A204.1 (cell line): Measurements from ENCODE around the gene DHX36.

Source experiments
- FAIRE-seq: peaks from 2 replicates; lab custom pipeline; 2012; peaks lifted over from hg19 to GRCh38; lab: Jason Lieb, UNC

Gene DHX36, protein sequence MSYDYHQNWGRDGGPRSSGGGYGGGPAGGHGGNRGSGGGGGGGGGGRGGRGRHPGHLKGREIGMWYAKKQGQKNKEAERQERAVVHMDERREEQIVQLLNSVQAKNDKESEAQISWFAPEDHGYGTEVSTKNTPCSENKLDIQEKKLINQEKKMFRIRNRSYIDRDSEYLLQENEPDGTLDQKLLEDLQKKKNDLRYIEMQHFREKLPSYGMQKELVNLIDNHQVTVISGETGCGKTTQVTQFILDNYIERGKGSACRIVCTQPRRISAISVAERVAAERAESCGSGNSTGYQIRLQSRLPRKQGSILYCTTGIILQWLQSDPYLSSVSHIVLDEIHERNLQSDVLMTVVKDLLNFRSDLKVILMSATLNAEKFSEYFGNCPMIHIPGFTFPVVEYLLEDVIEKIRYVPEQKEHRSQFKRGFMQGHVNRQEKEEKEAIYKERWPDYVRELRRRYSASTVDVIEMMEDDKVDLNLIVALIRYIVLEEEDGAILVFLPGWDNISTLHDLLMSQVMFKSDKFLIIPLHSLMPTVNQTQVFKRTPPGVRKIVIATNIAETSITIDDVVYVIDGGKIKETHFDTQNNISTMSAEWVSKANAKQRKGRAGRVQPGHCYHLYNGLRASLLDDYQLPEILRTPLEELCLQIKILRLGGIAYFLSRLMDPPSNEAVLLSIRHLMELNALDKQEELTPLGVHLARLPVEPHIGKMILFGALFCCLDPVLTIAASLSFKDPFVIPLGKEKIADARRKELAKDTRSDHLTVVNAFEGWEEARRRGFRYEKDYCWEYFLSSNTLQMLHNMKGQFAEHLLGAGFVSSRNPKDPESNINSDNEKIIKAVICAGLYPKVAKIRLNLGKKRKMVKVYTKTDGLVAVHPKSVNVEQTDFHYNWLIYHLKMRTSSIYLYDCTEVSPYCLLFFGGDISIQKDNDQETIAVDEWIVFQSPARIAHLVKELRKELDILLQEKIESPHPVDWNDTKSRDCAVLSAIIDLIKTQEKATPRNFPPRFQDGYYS

DNA sequence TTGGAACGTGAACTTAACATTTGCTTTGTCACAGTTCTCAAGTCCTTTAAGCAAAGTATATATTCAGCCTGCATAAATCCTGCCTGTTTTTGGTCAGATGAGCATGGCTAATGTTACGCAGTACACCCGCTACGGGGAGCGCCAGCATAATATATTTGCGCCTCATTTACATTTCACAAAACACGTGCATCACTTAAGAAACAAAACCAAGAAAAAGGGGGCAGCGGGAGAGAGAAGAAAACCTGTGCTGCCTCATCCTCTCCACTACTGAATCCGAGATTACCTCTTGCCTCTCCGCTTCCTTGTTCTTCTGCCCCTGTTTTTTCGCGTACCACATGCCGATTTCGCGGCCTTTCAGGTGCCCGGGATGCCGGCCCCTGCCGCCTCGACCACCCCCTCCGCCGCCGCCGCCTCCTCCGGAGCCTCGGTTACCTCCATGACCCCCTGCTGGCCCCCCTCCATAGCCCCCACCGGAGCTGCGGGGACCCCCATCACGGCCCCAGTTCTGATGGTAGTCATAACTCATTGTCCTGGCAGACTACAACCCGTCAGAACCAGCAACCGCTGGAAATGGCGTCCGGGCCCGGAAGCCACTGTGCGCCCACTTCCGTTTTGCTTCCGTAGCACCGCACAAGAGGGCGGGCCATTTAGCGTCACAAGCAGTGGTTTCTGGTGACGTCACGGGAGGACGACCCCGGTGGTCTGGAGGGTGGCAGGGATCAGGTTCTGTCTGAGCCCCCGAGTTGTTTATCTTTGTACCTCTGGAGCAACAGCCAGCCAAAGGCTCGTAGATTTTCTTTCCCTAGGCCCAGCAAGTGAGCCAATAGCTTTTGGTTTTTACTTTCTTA, at the start of gene DHX36:
TSS of gene DHX36 (minus strand) at position 597 of the 848 bp plus-strand sequence. CDS start at position 526, 71 bp downstream.
- no peak for FAIRE-seq

DNA sequence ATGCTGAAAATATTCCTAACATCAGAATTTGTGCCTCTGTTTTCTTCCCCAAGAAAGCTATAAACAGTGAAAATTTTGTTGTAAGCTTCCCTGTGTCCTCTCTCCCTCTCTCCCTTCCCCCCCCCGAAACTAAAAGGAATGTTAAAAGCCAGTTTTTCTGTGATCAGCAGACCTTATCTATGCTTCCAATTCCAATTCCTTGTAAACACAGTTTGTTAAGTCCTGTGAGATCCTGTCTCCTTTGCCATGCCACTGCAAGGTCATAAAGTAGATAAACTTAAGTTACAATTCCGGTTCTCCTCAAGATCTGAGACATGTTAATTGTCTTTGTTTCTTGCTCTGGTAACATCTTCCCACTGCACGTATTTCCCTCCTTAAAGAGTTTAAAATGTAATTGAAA, 42.9 kb upstream of the DHX36 start:
- FAIRE-seq, result no peak

DNA sequence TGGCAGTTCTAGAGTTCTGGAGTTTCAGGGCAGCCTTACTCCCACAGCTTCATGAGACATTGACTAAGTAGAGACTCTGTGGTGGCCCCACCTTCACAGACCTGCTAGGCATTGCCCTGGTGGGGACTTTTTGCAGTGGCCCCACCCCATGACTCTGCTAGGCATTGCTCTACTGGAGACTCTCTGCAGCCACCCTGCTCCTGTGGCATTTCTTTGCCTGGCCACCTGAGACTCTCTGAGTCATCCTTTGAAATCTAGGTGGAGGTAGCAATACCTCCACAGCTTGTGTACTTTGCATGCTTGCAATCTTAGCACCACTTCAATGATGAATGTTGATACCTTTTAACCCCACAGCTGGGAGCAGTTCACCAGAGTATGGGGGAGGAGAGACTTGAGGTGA, 40.6 kb upstream of the DHX36 start:
- no peak for FAIRE-seq

DNA sequence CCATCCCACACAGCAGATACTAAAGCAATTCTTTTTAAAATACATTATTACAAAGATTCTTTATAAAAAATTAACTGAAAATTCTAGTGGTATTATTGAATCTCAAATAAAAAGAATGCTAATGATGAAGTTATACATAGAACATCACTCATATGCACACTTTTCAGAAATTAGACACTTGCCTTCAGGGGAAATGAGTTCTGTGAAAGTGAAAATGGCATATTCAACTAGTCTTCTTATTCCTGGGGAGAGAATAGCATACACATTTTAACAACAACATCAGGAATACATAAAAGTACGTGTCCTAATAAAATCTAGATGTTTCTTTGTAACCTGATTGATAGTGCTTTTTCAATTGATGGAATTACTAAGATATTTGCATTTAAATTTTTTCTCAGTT, 36.8 kb upstream of the DHX36 start:
- FAIRE-seq, result no peak

DNA sequence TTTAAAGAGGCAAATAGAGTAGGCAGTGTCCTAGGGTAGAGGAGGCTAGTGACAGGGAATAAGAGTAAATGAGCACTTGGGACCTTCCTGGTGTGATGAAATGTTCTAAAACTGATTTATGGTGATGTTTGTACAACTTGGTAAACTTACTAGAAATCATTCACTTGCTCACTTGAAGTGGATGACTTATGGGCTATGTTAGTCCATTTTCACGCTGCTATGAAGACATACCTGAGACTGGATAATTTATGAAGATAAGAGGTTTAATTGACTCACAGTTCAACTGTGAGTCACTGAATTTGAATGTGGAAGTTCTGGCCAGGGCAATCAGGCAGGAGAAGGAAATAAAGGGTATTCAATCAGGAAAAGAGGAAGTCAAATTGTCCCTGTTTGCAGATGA, 31.7 kb upstream of the DHX36 start:
- FAIRE-seq, result no peak

DNA sequence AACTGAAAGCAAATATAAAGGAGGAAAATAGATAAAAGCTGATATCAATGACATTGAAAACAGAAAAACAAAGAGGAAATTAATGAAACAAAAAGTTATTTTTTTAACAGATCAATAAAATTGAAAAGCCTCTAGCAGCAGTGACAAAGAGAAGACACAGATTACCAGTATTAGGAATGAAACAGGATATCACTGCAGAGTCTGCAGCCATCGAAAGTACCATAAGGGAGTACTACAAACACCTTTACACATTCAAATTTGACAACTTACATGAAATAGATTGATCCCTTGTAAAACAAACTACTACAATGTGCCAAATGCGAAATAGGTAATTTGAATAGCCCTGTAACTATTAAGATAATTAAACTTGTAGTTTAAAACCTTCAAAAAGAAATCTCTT, 24.9 kb upstream of the DHX36 start:
- no peak for FAIRE-seq

DNA sequence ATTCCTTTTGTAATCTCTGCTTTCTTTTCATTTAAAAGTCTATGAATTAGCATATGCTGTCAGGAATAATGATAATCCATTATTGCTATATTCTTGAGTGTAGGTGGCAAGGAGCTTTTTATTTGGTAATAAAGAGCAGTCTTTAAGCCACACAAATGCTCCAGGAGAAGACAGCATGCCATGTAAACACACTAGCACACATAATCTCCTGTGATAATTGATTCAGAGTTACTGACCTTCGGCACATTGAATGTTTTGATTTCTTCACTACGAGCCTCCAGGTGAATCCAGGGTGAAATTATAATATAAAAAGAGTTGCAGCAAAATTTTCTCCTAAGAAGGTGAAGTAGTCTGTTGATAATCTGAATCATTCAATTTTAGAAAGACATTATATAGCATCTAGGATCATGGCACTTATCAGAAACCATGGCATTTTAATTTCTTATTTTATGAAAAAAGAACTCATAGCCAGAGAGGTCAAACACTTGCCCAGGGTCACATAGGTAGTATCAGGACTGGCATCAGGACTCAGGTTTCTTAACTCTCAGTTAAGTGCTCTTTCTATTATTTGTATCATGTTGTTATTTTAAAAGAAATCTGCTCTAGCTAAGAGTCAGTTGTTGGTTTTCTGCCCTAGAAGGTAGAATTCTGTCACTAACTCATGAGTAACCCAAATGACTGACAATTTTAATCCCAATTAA, 21.3 kb upstream of the DHX36 start:
- FAIRE-seq, result no peak

DNA sequence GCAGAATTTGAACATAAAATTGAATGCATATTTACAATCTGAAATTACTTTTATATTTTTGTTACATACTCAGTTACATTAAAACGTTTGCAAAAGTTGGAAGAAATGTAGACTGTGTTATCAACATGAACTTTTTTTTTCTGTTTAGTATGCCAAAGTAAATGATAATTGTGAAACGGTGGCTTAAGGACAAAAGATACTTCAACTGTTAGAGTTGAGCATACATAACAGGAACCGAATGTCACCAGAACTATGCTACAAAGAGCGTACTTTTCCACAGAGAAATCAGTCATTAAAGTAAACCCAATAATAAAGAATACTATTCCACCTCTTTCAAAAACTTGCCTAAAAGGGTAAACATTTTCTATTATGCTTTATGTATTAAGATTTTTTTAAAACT, 14.3 kb upstream of the DHX36 start:
- no peak for FAIRE-seq

DNA sequence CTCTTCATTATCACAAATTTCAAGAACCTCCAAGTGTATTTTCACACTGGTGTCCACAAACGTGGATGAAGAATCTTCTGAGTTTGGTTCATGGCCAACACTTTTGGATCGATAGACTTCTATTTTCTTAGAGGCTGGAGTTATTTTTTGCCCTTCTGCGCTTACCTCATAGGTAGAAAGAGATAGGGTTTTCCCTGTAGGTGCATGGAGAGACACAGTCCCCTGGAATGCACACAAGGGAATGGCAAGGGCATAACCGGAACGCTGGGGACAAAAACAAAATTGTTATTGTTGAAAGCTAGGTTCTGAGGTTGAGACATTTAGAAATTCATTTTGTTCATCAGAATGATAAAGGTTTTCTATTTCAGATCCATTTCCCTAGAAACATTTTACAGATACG, 13.7 kb upstream of the DHX36 start:
- FAIRE-seq, result no peak

DNA sequence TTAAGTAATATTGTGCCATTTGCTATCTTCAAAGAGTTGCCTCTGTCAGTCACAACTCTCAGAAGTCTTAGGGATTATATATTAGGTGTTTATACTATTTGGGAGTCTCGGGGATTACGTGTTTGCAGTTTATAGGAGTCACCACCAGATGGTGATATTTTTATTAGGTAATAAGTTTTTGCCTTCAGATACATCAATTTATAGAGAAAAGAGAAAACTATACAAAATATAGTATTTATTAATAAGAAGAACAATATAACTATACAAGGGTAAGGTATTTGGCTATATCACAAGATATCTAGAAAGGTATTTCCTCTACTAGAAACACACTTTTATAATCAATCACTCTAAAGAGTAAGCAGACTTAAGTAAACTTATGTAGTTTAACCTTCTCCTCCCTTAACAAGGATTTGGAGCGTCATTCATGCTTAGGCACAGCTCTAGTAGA, 10.7 kb upstream of the DHX36 start:
- peak; percentile 95 for FAIRE-seq

DNA sequence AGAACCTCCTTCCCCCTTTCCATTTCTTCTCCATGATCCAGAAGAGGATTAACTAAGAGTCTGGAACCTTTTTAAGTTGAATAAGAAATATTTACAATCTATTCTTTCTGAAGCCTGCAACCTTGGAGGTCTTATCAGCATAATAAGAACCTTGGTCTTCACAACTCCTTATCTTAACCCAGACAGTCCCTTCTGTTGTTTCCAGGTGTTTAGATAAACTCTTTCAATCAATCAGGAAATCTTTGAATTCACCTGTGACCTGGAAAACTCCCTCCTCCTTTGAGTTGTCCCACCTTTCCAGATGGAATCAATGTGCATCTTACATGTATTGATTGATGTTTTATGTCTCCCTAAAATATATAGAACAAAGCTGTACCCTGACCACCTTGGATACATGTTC, 3.6 kb upstream of the DHX36 start:
- no peak for FAIRE-seq

DNA sequence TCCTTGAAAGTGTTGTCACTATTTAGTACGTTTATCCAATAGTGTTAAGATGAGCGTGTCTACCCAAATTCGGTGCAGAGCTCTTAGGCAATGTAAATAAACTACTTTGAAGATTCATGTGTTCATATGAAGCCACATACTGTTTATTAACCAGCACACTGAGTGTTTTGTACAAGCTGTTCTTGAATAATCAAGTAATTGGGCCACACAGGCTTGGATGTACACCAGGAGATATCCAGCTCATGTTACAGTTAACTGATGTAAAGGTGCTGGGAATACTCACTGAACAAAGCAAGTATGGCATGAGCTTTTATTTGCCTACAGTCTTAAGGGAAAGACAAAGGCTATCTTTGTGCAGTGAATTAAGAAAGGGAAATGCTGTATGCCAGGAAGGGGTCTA, 632 bp upstream of the DHX36 start:
- no peak for FAIRE-seq

DNA sequence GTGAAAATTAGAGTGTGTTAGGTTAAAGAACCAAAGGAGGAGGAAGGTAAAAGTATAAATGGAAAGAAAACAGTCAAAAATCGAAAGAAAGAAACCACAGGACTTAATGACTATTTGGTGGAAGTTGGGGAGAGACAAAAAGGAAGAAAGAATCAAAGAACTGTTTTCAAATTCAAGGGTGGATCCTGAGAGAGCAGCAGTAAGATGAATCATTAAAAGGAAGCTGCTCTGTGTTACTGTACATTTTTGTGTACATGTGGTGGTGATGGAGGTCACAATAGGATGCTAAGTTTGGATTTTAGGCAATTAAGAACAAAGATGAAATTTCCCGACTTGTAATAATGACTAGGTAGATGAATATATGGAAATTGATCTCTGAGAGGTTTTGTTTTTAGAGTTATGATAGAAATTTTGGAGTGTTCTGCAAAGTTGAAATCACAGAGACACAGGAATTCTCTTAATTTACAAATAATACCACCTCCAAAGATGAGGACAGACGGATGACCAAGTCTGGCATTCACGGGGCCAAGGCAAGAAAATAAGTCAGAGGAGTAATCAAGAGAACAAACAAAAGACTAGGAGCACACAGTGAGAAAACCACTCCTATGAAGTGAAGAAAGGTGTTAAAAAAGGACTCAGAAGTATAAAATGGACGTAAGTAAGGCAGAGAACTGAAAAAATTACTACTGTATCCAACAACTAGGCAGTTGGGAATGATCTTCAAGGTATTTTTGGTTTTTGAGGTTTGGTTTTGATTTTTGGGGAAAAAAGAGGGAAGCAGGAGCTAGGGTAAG, 7.1 kb downstream of the DHX36 start:
- no peak for FAIRE-seq

DNA sequence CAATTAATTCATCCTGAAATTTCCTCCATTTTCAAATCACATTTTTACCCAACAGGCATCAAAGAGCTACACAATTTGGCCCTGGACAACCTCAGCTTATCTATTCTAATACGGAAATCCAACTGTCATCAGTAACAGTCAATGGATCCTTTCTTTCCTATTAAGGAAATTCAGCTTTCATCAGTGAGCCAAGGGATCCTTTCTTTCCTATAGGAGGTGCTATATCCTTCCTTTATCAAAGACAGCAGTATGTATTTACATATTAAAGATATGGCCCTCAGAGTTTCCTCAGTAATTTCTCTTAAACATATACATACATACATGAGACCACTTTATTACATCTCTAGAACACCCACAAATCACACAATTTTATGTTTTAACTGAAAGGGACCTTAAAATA, 10.1 kb downstream of the DHX36 start:
- no peak for FAIRE-seq

DNA sequence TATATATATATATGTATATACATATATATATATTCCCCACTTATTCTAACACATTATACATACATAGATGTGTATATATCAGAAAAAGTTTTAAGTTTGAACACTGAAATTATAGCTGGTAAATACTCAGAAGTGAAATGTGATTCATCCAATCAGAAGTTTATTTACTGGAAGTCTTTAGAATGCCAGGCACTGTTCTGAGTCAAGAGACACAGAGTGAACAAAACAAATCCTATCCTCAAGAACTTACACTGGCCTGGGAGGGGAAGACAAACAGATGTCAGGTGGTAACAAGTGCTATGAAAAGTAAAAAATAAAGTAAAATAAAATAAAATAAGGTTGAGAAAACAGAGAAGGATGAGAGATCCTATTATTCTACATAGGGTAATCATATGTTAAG, 13.4 kb downstream of the DHX36 start:
- FAIRE-seq, result no peak

DNA sequence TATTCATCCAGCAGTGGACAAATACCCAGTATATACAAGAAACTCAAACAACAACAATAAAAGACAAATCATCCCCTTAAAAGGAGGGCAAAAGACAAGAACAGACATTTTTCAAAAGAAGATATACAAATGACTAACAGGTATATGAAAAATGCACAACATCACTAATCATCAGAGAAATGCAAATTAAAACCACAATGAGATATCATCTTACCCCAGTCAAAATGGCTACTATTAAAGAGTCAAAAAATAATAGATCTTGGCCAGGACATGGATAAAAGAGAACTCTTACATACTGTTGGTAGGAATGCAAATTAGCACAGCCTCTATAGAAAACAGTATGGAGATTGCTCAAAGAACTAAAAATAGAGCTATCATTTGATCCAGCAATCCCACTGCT, 16.9 kb downstream of the DHX36 start:
- no peak for FAIRE-seq

DNA sequence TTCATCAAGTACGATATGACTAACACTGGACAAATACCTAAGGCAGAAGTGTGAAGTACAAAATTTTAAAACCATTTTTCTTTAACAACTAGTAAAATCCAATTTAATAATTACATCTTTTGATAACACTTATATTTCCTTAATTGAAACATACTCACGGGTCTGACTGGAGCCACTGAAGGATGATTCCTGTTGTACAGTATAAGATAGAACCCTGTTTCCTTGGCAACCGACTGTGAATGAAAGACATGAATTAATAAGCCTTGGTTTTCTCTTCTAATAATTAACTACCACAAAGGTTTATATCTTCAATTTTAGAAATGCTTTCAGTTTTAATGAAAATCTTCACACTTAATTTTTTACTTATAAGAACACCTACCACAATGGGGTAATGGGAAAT, 19.4 kb downstream of the DHX36 start:
- no peak for FAIRE-seq

DNA sequence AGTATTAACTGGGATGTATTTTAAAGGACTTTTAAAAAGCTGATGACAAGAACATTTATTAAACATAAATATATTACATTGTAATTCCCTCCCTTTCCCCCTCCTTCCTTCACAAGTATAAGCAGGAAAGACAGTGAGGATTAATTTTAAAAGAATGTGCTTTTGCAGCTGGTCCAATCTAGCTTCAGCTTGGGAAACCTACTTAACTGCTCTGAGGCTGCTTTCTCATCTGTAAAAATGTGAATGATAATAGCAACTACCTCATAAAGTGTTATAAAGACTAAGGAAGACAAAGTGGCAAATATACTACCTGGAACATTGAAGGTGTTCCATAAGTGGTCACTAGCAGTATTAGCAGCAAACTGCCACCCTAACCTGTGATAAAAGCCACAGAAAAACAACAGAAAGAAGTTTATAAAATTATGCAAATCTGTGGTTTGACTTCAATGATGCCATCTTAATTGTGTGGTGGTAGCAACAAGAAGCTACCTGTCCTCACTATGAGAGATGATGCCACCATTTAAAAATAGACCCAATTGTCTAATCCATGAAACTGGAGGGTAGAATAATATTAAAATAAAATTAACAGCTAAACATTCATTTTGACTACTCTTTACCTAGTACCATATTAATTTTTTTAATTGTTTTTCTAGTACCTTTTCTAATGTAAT, 20.0 kb downstream of the DHX36 start:
- no peak for FAIRE-seq

DNA sequence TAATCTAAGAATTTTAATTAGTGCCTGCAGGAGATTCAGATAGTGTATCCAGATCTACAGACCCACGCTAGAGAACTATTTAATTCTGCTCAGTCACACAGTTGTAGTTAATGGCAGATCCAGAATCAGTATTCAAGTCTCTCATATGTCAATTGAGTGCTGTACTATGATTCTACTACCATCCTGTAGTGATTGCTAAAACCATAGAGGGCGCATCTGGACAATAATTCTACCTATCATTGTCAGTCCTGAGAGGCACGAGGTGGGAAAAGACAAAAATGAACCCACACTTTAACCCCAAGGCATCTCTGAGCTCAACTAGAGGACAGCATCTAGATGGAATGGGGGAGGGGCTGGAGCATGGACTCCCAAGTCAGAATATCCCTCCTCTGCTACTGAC, 22.7 kb downstream of the DHX36 start:
- no peak for FAIRE-seq

DNA sequence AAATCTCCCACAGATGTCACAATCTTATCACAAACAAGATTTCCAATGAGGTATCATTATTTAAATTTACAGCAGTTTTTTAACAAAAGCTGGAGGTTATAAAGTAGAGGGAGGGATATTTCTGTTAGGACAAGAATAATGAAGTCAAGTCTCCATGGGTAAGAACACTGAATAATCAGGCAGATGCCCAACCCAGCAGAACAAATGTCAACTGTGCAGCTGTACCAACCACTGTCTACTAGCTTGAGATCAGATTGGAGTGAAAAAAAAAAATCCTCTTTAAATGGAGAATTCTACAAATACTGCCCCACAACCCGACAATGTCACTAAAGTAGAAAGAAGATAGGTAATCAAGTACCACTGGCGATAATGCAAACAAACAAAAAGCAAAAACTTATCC, 30.3 kb downstream of the DHX36 start:
- no peak for FAIRE-seq
